Fibroblast of the aortic adventitia (primary cell): Measurements from ENCODE around the gene SLC39A7. TPM values are rescaled to one million over a fixed set of nuclear protein-coding genes. Genes with fewer than 3 reads are reported as not detected.

ENCODE experiments used
- DNase-seq: peaks from one replicate; pipeline ENCODE4 v3.0.0-alpha.2; 2010; ENCODE audit warnings: low read depth
- H3K4me3 ChIP-seq: 2 replicates; pipeline ENCODE4 v1.5.1; 2011; ENCODE audit warnings: low read depth, mild to moderate bottlenecking, control low read depth, low read length, moderate library complexity
- CTCF ChIP-seq: IDR thresholded peaks from 2 replicates; pipeline ENCODE4 v1.5.1; 2011; ENCODE audit warnings: mild to moderate bottlenecking, low read length, control low read depth, inconsistent platforms; ENCODE audit not compliant: insufficient read depth
- small RNA-seq: library from RNA; depleted of rRNA; stranded (forward); fragments of <200 nt; gene quantifications from one replicate; pipeline ENCODE3, GENCODE V24; 2012
- total RNA-seq: library from RNA; depleted of rRNA; stranded (reverse); fragments of >200 nt; gene quantifications from 2 replicates; pipeline ENCODE4 v1.2.3, GENCODE V29; 2012; ENCODE audit warnings: low replicate concordance

The SLC39A7 gene
- total RNA-seq, 1 donor: 71.3 TPM

- peak; percentile 80 for DNase-seq
- TF ChIP-seq CTCF: no peak
- peak overlapping the region; percentile 90 for H3K4me3 ChIP-seq
These were observed 49.3 kb downstream of the SLC39A7 start for GRCh38 chr6:33249732-33250630.

- no peak for DNase-seq
- H3K4me3 ChIP-seq: peak overlapping the region; percentile 90
These were observed 50.1 kb downstream of the SLC39A7 start for GRCh38 chr6:33250731-33251130.

DNA sequence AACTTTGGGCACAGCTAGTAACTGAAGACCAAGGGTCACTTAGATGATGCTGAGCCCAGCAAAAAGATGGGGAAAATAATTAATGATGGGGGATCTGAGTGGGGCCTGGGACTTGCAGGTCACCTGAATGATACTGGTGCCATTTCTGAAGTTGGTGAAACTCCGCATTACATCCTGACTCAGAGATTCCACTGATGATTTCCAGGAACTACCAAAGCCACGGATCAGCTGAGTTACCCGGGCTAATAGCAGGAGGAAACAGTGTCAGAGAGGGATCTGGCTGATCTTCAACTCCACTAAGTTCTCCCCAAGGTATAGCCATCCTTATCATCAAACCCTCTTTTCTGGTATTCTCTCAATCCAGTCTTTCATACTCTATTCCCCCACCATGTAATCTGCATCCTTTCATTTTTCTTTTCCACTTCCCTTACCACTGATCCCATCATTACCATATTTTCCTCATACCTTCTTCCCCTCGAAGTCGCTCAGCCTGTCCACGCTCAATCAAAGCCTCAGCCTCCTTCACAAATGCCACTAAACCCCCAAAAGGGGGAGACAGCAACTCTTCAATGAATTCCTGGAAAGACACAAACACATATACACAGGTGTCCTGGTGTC, 50.8 kb downstream of the SLC39A7 start:
- no peak overlapping the region for H3K4me3 ChIP-seq
- DNase-seq: no peak
- no peak for TF ChIP-seq CTCF

More at GRCh38 chr6:33250731-33251130, 50.1 kb downstream of the SLC39A7 start:
- no peak for TF ChIP-seq CTCF

DNA sequence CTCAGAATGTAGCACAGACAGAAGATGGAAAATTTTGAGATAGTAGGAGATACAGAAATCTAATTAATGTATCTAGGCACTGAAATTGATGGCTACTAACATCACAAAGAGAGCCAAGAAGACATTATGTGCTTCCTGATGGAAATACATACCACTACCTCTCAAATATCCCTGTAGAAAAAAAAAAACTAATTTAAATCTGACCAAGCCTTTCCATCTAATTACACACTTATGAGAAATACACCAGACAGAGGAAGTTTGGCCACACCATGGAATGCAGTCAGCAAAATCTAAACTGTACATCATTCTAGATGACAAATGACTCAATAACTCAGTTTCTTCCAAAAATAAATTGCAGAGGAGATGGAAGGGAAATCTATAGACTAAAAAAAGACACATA, 52.1 kb downstream of the SLC39A7 start:
- no peak overlapping the region for H3K4me3 ChIP-seq
- DNase-seq: no peak
- no peak for TF ChIP-seq CTCF

Small RNA genes lying within 50 kb of the gene (small RNA-seq; reads per million reads assigned to genes)
- gene MIR219A1: 0.25 reads per million
- gene RNY4P10: not detected

Other genes starting within 250 kb of the SLC39A7 start
- gene HLA-DMA, start 247.8 kb upstream of the SLC39A7 start, total RNA-seq: 1.6 and 2.1 TPM in 2 replicates
- gene BRD2, start 232.3 kb upstream of the SLC39A7 start, total RNA-seq: 145 and 157 TPM in 2 replicates
- not detected in 2 replicates for gene HLA-DOA, start 191.3 kb upstream of the SLC39A7 start, total RNA-seq
- 0.18 and 1.8 TPM in 2 replicates for gene HLA-DPA1, start 127.2 kb upstream of the SLC39A7 start, total RNA-seq
- gene HLA-DPB1, start 124.9 kb upstream of the SLC39A7 start, total RNA-seq: 0.27 and 3.8 TPM in 2 replicates
- 0.09 and 0.74 TPM in 2 replicates for gene COL11A2, start 8.4 kb upstream of the SLC39A7 start, total RNA-seq
- 11.1 and 22.6 TPM in 2 replicates for gene RXRB, start 202 bp upstream of the SLC39A7 start, total RNA-seq
- 2.6 and 4.2 TPM in 2 replicates for gene HSD17B8, start 3.8 kb downstream of the SLC39A7 start, total RNA-seq
- 28.9 and 46.9 TPM in 2 replicates for gene RING1, start 7.6 kb downstream of the SLC39A7 start, total RNA-seq
- 21.6 and 40.5 TPM in 2 replicates for gene VPS52, start 71.0 kb downstream of the SLC39A7 start, total RNA-seq
- gene RPS18, start 71.2 kb downstream of the SLC39A7 start, total RNA-seq: 1,533 and 4,237 TPM in 2 replicates
- gene B3GALT4, start 76.3 kb downstream of the SLC39A7 start, total RNA-seq: 3.3 and 8.7 TPM in 2 replicates
- 37.5 and 85.0 TPM in 2 replicates for gene WDR46, start 88.4 kb downstream of the SLC39A7 start, total RNA-seq
- gene PFDN6, start 88.7 kb downstream of the SLC39A7 start, total RNA-seq: 8.9 and 21.7 TPM in 2 replicates
- 25.8 and 27.9 TPM in 2 replicates for gene RGL2, start 98.1 kb downstream of the SLC39A7 start, total RNA-seq
- gene TAPBP, start 113.2 kb downstream of the SLC39A7 start, total RNA-seq: 50.2 and 86.2 TPM in 2 replicates
- 9.0 and 12.8 TPM in 2 replicates for gene ZBTB22, start 116.9 kb downstream of the SLC39A7 start, total RNA-seq
- gene DAXX, start 122.1 kb downstream of the SLC39A7 start, total RNA-seq: 42.2 and 149 TPM in 2 replicates
- 49.3 TPM in 1 of 2 replicates, not detected in the other for gene KIFC1, start 191.0 kb downstream of the SLC39A7 start, total RNA-seq
- 18.9 and 20.9 TPM in 2 replicates for gene PHF1, start 210.1 kb downstream of the SLC39A7 start, total RNA-seq
- 106 and 522 TPM in 2 replicates for gene CUTA, start 217.2 kb downstream of the SLC39A7 start, total RNA-seq
- gene SYNGAP1, start 219.2 kb downstream of the SLC39A7 start, total RNA-seq: 3.3 and 7.6 TPM in 2 replicates